CD4-positive, alpha-beta T cell (primary cell): ENCODE results near the gene GALNT10. TPM values are rescaled to one million over a fixed set of nuclear protein-coding genes. Genes with fewer than 3 reads are reported as not detected.
A peak's percentile ranks its signal among the peaks of the same experiment; 100 is the strongest.

Experiments
- ATAC-seq: fragments of 200-7000 bp; cut with Tn5 transposase; one replicate; pipeline ENCODE4 v1.10.0; 2022; ENCODE audit warnings: mild to moderate bottlenecking; ENCODE audit not compliant: poor library complexity
- CTCF ChIA-PET: fragments of 350-600 bp; sonication (Branson Sonifier 250); formaldehyde crosslinking; loops from one replicate; lab custom pipeline; 2021; ENCODE audit warnings: antibody characterized with exemption, inconsistent platforms; lab: Charles Lee
- POLR2A ChIA-PET: fragments of 350-600 bp; sonication (Branson Sonifier 250); formaldehyde crosslinking; loops from one replicate; lab custom pipeline; 2021; ENCODE audit warnings: antibody characterized with exemption, inconsistent platforms; lab: Charles Lee
- DNase-seq, 14 experiments: peaks; one replicate each; pipeline ENCODE4 v3.0.0-alpha.2; 2013 to 2020; ENCODE audit warnings: mixed read lengths in 2 of 14
- H3K27ac ChIP-seq, 2 donors: one replicate each; pipeline versions ENCODE4 v1.5.1 to v1.7.0; 2013; ENCODE audit warnings: low read length in 2 of 2, low read depth in 1 of 2, mild to moderate bottlenecking in 1 of 2
- H3K27me3 ChIP-seq, 2 experiments: 1 replicate in 1 of 2; 2 replicates in 1 of 2; pipeline versions ENCODE4 v1.6.1 to v1.7.0; 2013; ENCODE audit warnings: low read length in 2 of 2, control low read depth in 1 of 2, mild to moderate bottlenecking in 1 of 2, moderate library complexity in 1 of 2; ENCODE audit not compliant: insufficient read depth in 2 of 2, control insufficient read depth in 1 of 2
- H3K36me3 ChIP-seq: one replicate; pipeline ENCODE4 v1.6.1; 2013; ENCODE audit warnings: low read length, control low read depth; ENCODE audit not compliant: insufficient read depth
- H3K4me1 ChIP-seq: one replicate; pipeline ENCODE4 v1.6.1; 2013; ENCODE audit warnings: low read length, control low read depth; ENCODE audit not compliant: insufficient read depth
- H3K4me3 ChIP-seq: one replicate; pipeline ENCODE4 v1.5.1; 2013; ENCODE audit warnings: mild to moderate bottlenecking, low read length, moderate library complexity
- H3K9me3 ChIP-seq, 2 experiments: 1 replicate in 1 of 2; 2 replicates in 1 of 2; pipeline versions ENCODE4 v1.6.1 to v1.7.0; 2013; ENCODE audit warnings: low read length in 2 of 2, mild to moderate bottlenecking in 2 of 2, control low read depth in 1 of 2, moderate library complexity in 1 of 2; ENCODE audit not compliant: control insufficient read depth in 1 of 2, insufficient read depth in 1 of 2
- H3K27ac Mint-ChIP-seq: one replicate; pipeline ENCODE4 v1.8.0; 2020; ENCODE audit warnings: mixed read lengths
- H3K27me3 Mint-ChIP-seq: one replicate; pipeline ENCODE4 v1.8.0; 2021; ENCODE audit warnings: mixed read lengths
- H3K36me3 Mint-ChIP-seq: one replicate; pipeline ENCODE4 v1.8.0; 2021; ENCODE audit warnings: low read depth, mixed read lengths
- H3K4me1 Mint-ChIP-seq: one replicate; pipeline ENCODE4 v1.8.0; 2021; ENCODE audit warnings: low read depth, mixed read lengths
- H3K4me3 Mint-ChIP-seq: one replicate; pipeline ENCODE4 v1.8.0; 2020; ENCODE audit warnings: mild to moderate bottlenecking, mixed read lengths
- H3K9me3 Mint-ChIP-seq: one replicate; pipeline ENCODE4 v1.8.0; 2020; ENCODE audit warnings: mixed read lengths
- intact Hi-C, 2 experiments: fragments of 100-400 bp; cut with DNase I in 1 of 2; cut with micrococcal nuclease in 1 of 2; formaldehyde crosslinking; loops; one replicate each; pipeline versions ENCODE4 v1.15.1 to v1.9.0; 2023 to 2025; cut with DNase I, micrococcal nuclease
- total RNA-seq, 174 experiments: library from RNA in 2 of 174; stranded (reverse) in 2 of 174; gene quantifications; one replicate each; pipeline ENCODE4 v1.2.3 and lab custom pipeline; 2021 to 2026
- TF ChIP-seq, protein P1 (sequence below): fragments of 200-600 bp; IDR thresholded peaks from one replicate; pipeline ENCODE4 v1.8.0; 2022; ENCODE audit warnings: antibody characterized with exemption, mild to moderate bottlenecking

GALNT10 gene
- total RNA-seq, 2 experiments from 2014 or later, result 21.7 to 23.0 TPM

GRCh38 chr5:154193701-154194121 is 3.2 kb downstream of the GALNT10 start:
- Histone ChIP-seq H3K27me3 (no peaks in the 10 kb centered on the region), H3K27ac (no peak overlapping the region), H3K36me3 (peaks cover 23% of the 10 kb centered on the region), H3K4me1 (peaks cover 58% of the 10 kb centered on the region), H3K9me3 (no peaks in the 10 kb centered on the region), H3K4me3 (no peak overlapping the region)
- H3K9me3 Mint-ChIP-seq, result no peaks in the 10 kb centered on the region
- ATAC-seq (no peak), DNase-seq (no peak)
- ChIA-PET CTCF (interaction anchor here (1.1 kb wide), 1 partner anchor 28 kb away, joined by 3 read pairs; no protein-coding TSS in a partner anchor), POLR2A (interaction anchor here (1.4 kb wide), 1 partner anchor 155 kb away, joined by 3 read pairs; the partner anchor contains the start of gene MFAP3)
- H3K4me3 Mint-ChIP-seq, result no peak overlapping the region
- H3K4me1 Mint-ChIP-seq, result peaks cover 62% of the 10 kb centered on the region
- TF ChIP-seq, protein P1, sequence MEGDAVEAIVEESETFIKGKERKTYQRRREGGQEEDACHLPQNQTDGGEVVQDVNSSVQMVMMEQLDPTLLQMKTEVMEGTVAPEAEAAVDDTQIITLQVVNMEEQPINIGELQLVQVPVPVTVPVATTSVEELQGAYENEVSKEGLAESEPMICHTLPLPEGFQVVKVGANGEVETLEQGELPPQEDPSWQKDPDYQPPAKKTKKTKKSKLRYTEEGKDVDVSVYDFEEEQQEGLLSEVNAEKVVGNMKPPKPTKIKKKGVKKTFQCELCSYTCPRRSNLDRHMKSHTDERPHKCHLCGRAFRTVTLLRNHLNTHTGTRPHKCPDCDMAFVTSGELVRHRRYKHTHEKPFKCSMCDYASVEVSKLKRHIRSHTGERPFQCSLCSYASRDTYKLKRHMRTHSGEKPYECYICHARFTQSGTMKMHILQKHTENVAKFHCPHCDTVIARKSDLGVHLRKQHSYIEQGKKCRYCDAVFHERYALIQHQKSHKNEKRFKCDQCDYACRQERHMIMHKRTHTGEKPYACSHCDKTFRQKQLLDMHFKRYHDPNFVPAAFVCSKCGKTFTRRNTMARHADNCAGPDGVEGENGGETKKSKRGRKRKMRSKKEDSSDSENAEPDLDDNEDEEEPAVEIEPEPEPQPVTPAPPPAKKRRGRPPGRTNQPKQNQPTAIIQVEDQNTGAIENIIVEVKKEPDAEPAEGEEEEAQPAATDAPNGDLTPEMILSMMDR, result no peak
- intact Hi-C loops, result loop anchor here in 1 of 2 experiments (5.0 to 10.0 kb wide), 4 partner anchors 254 to 749 kb away; partner anchors contain the start of genes CNOT8, FAXDC2, LARP1 and MRPL22
- no peaks in the 10 kb centered on the region for H3K27me3 Mint-ChIP-seq
- H3K27ac Mint-ChIP-seq, result peak overlapping the region; percentile 85
- peaks cover 26% of the 10 kb centered on the region for H3K36me3 Mint-ChIP-seq

- intact Hi-C loops, result loop anchor here in 1 of 2 experiments (5.0 to 10.0 kb wide), 5 partner anchors 122 to 748 kb away; partner anchors contain the start of genes CNOT8, FAXDC2, LARP1 and MRPL22
- Mint-ChIP-seq H3K27ac (no peak overlapping the region), H3K27me3 (no peaks in the 10 kb centered on the region), H3K4me3 (peak overlapping the region; percentile 12), H3K9me3 (no peaks in the 10 kb centered on the region), H3K4me1 (peaks cover 62% of the 10 kb centered on the region), H3K36me3 (peaks cover 28% of the 10 kb centered on the region)
- CTCF ChIA-PET, result no interaction called here
- H3K4me3 ChIP-seq, result no peak overlapping the region
- peaks cover 60% of the 10 kb centered on the region for H3K4me1 ChIP-seq
- H3K27ac ChIP-seq, result no peak overlapping the region
- no peaks in the 10 kb centered on the region for H3K27me3 ChIP-seq
- H3K9me3 ChIP-seq, result no peaks in the 10 kb centered on the region
- POLR2A ChIA-PET, result no interaction called here
- peaks cover 29% of the 10 kb centered on the region for H3K36me3 ChIP-seq
- no peak for DNase-seq
- TF ChIP-seq, protein P1, result no peak
- no peak for ATAC-seq
Observed at GRCh38 chr5:154194345-154195329, 4.1 kb downstream of the GALNT10 start.

DNA sequence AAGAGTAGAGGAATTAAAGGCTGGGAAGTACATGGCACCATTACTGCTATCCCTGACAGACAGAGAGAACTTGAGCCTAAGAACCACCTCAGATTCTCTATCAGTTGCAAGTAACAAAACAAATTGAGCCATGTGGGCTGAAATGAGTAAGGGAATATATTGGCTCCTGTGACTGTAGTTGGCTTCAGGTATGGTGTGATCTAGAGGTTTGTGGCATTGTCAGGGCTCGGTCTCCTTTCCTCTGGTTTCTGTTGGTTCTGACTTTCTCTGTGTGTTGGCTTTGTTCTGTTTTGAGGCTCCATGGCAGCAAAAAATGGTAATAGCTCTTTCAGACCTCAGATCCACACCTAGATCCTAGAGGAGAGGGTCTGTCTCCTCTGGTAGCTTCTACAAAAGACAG is 5.7 kb downstream of the GALNT10 start:
- Mint-ChIP-seq H3K9me3 (no peaks in the 10 kb centered on the region), H3K4me1 (peaks cover 65% of the 10 kb centered on the region), H3K27me3 (no peaks in the 10 kb centered on the region), H3K27ac (peak overlapping the region; percentile 89), H3K36me3 (peaks cover 28% of the 10 kb centered on the region), H3K4me3 (peak overlapping the region; percentile 3)
- CTCF ChIA-PET, result interaction anchor here (2.2 kb wide), 1 partner anchor 124 kb away, joined by 11 read pairs; no protein-coding TSS in a partner anchor
- Histone ChIP-seq H3K4me3 (no peak overlapping the region), H3K36me3 (peaks cover 29% of the 10 kb centered on the region), H3K4me1 (peaks cover 60% of the 10 kb centered on the region), H3K27me3 (no peaks in the 10 kb centered on the region), H3K9me3 (no peaks in the 10 kb centered on the region), H3K27ac (no peak overlapping the region)
- no peak for ATAC-seq
- POLR2A ChIA-PET, result interaction anchor here (1.8 kb wide), 1 partner anchor 121 kb away, joined by 5 read pairs; no protein-coding TSS in a partner anchor
- no peak for DNase-seq
- intact Hi-C loops, result loop anchor here (2.0 to 10.0 kb wide), 4 partner anchors 123 to 659 kb away; partner anchors contain the start of genes CNOT8 (in 1 of the 2), FAXDC2 (in 1 of the 2) and LARP1 (in 1 of the 2)
- TF ChIP-seq, protein P1, result no peak
